ENCODE data around the gene CLCF1. TPM values are rescaled to one million over a fixed set of nuclear protein-coding genes. Genes with fewer than 3 reads are reported as not detected.
A peak's percentile ranks its signal among the peaks of the same experiment; 100 is the strongest.

CLCF1 gene
- total RNA-seq, 2 donors from 2014 or later, result 0.22 to 1.1 TPM

GRCh38 chr11:67376873-67377808 lies 3.7 kb upstream of the CLCF1 start:
- no peak overlapping the region for H3K27ac Mint-ChIP-seq
- no peak for ATAC-seq (replicated peaks)
- H3K27me3 Mint-ChIP-seq, result no peaks in the 10 kb centered on the region
- H3K9me3 Mint-ChIP-seq, result no peaks in the 10 kb centered on the region
- no peaks in the 10 kb centered on the region for H3K36me3 Mint-ChIP-seq (ENCODE audit: low read depth)
- H3K4me3 Mint-ChIP-seq, result no peak overlapping the region
- H3K4me1 Mint-ChIP-seq, result peaks cover 8% of the 10 kb centered on the region

- Mint-ChIP-seq H3K36me3 (ENCODE audit: low read depth) (no peaks in the 10 kb centered on the region), H3K27me3 (peaks cover 5% of the 10 kb centered on the region), H3K27ac (no peak overlapping the region), H3K4me3 (no peak overlapping the region), H3K9me3 (no peaks in the 10 kb centered on the region), H3K4me1 (peaks cover 15% of the 10 kb centered on the region)
- no peak for ATAC-seq (replicated peaks)
Observed at GRCh38 chr11:67376063-67376820, 2.8 kb upstream of the CLCF1 start.

GRCh38 chr11:67375320-67376055 lies 2.1 kb upstream of the CLCF1 start:
- H3K9me3 Mint-ChIP-seq, result no peaks in the 10 kb centered on the region
- H3K36me3 Mint-ChIP-seq (ENCODE audit: low read depth), result no peaks in the 10 kb centered on the region
- no peak overlapping the region for H3K27ac Mint-ChIP-seq
- H3K27me3 Mint-ChIP-seq, result peaks cover 6% of the 10 kb centered on the region
- H3K4me1 Mint-ChIP-seq, result peaks cover 22% of the 10 kb centered on the region
- ATAC-seq (replicated peaks), result no peak
- no peak overlapping the region for H3K4me3 Mint-ChIP-seq

GRCh38 chr11:67374571-67375281 lies 1.3 kb upstream of the CLCF1 start:
- Mint-ChIP-seq H3K9me3 (no peaks in the 10 kb centered on the region), H3K27ac (peak overlapping the region; percentile 84), H3K36me3 (ENCODE audit: low read depth) (no peaks in the 10 kb centered on the region), H3K4me1 (peaks cover 26% of the 10 kb centered on the region), H3K4me3 (peak overlapping the region; percentile 84), H3K27me3 (peaks cover 6% of the 10 kb centered on the region)
- no peak for ATAC-seq (replicated peaks)

GRCh38 chr11:67373648-67374570 lies 511 bp upstream of the CLCF1 start:
- Mint-ChIP-seq H3K9me3 (no peaks in the 10 kb centered on the region), H3K4me1 (peaks cover 35% of the 10 kb centered on the region), H3K27me3 (peaks cover 6% of the 10 kb centered on the region), H3K4me3 (peak overlapping the region; percentile 84), H3K27ac (peak overlapping the region; percentile 84), H3K36me3 (ENCODE audit: low read depth) (no peaks in the 10 kb centered on the region)
- ATAC-seq (replicated peaks), result peak; percentile 55

- H3K27me3 Mint-ChIP-seq, result peaks cover 6% of the 10 kb centered on the region
- H3K9me3 Mint-ChIP-seq, result no peaks in the 10 kb centered on the region
Observed at GRCh38 chr11:67372321-67372992, 941 bp downstream of the CLCF1 start.

GRCh38 chr11:67371911-67372320 lies 1.5 kb downstream of the CLCF1 start:
- peak overlapping the region; percentile 39 for H3K27ac Mint-ChIP-seq
- H3K4me3 Mint-ChIP-seq, result peak overlapping the region; percentile 76
- peaks cover 6% of the 10 kb centered on the region for H3K27me3 Mint-ChIP-seq
- no peaks in the 10 kb centered on the region for H3K36me3 Mint-ChIP-seq (ENCODE audit: low read depth)
- peaks cover 48% of the 10 kb centered on the region for H3K4me1 Mint-ChIP-seq
- ATAC-seq (replicated peaks), result no peak
- H3K9me3 Mint-ChIP-seq, result no peaks in the 10 kb centered on the region

More at GRCh38 chr11:67372321-67372992, 941 bp downstream of the CLCF1 start:
- no peak for ATAC-seq (replicated peaks)
- Mint-ChIP-seq H3K4me1 (peaks cover 48% of the 10 kb centered on the region), H3K36me3 (ENCODE audit: low read depth) (no peaks in the 10 kb centered on the region), H3K27ac (no peak overlapping the region), H3K4me3 (peak overlapping the region; percentile 76)

- peaks cover 49% of the 10 kb centered on the region for H3K4me1 Mint-ChIP-seq
- no peak for ATAC-seq (replicated peaks)
- H3K36me3 Mint-ChIP-seq (ENCODE audit: low read depth), result no peaks in the 10 kb centered on the region
- peak overlapping the region; percentile 76 for H3K4me3 Mint-ChIP-seq
- peaks cover 6% of the 10 kb centered on the region for H3K27me3 Mint-ChIP-seq
- H3K9me3 Mint-ChIP-seq, result no peaks in the 10 kb centered on the region
- peak overlapping the region; percentile 39 for H3K27ac Mint-ChIP-seq
Observed at GRCh38 chr11:67371189-67371910, 2.0 kb downstream of the CLCF1 start.

- peaks cover 57% of the 10 kb centered on the region for H3K4me1 Mint-ChIP-seq
- H3K9me3 Mint-ChIP-seq, result no peaks in the 10 kb centered on the region
- ATAC-seq (replicated peaks), result no peak
- H3K27me3 Mint-ChIP-seq, result peaks cover 6% of the 10 kb centered on the region
- no peaks in the 10 kb centered on the region for H3K36me3 Mint-ChIP-seq (ENCODE audit: low read depth)
- H3K27ac Mint-ChIP-seq, result no peak overlapping the region
- peak overlapping the region; percentile 25 for H3K4me3 Mint-ChIP-seq
Observed at GRCh38 chr11:67370351-67371076, 2.9 kb downstream of the CLCF1 start.

- ATAC-seq (replicated peaks), result no peak
- Mint-ChIP-seq H3K27me3 (peaks cover 6% of the 10 kb centered on the region), H3K4me3 (peak overlapping the region; percentile 32), H3K36me3 (ENCODE audit: low read depth) (no peaks in the 10 kb centered on the region), H3K4me1 (peaks cover 62% of the 10 kb centered on the region), H3K27ac (peak overlapping the region; percentile 63), H3K9me3 (no peaks in the 10 kb centered on the region)
Observed at GRCh38 chr11:67369801-67370284, 3.6 kb downstream of the CLCF1 start.

GRCh38 chr11:67369275-67369674 lies 4.1 kb downstream of the CLCF1 start:
- H3K4me1 Mint-ChIP-seq, result peaks cover 64% of the 10 kb centered on the region
- peak overlapping the region; percentile 63 for H3K27ac Mint-ChIP-seq

More at GRCh38 chr11:67369275-67369674, 4.1 kb downstream of the CLCF1 start:
- Mint-ChIP-seq H3K27me3 (peaks cover 6% of the 10 kb centered on the region), H3K9me3 (no peaks in the 10 kb centered on the region), H3K4me3 (peak overlapping the region; percentile 32), H3K36me3 (ENCODE audit: low read depth) (no peaks in the 10 kb centered on the region)
- ATAC-seq (replicated peaks), result no peak

All from activated T-helper 17 cell treated with anti-CD3 and anti-CD28 coated beads, Interleukin-2, amount 50 U/mL, for 72 hours (primary cell).